HG03095 (cell line): ENCODE measurements around the gene SEC11C.
A peak's percentile ranks its signal among the peaks of the same experiment; 100 is the strongest.
"Not testable (repeated sequence)": the region's sequence is repeated elsewhere in the genome, so short reads cannot be mapped to it uniquely, and the experiment has no call there.

Experiments used
- ATAC-seq: cut with Tn5 transposase; IDR thresholded peaks from one replicate; pipeline ENCODE4 v1.9.1; 2021; ENCODE audit warnings: moderate library complexity; ENCODE audit not compliant: unreplicated experiment

SEC11C gene

DNA sequence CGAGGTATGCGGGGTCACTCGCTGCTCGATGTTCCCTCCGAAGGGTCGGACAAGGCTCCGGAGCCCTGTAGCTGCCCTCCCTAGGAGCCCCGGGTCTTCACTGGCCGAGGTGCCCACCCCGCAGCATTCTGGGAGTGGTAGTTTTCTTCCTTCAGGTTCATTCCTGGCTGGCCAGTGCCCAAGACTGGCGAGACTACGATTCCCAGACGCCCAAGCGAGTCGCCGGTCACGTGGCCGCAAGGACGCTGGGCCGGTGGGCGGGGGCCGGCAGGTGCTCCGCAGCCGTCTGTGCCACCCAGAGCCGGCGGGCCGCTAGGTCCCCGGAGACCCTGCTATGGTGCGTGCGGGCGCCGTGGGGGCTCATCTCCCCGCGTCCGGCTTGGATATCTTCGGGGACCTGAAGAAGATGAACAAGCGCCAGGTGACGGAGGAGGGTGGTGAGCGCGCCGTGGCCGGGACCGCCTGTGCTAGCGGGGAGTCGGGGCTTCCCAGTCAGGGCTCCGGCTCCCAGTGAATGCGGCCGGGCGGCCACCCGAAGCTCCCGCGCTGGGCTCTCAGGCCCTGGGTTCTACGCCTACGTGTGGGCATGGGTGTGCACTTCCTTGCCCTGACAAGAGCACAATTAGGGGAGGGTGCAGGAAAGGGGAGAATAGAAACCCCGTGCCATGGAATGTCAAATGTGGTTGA is at the start of gene SEC11C:
SEC11C (plus strand) TSS at position 270 of the 687 bp plus-strand sequence; CDS start at position 335, 65 bp downstream.
- ATAC-seq: peak; percentile 80

DNA sequence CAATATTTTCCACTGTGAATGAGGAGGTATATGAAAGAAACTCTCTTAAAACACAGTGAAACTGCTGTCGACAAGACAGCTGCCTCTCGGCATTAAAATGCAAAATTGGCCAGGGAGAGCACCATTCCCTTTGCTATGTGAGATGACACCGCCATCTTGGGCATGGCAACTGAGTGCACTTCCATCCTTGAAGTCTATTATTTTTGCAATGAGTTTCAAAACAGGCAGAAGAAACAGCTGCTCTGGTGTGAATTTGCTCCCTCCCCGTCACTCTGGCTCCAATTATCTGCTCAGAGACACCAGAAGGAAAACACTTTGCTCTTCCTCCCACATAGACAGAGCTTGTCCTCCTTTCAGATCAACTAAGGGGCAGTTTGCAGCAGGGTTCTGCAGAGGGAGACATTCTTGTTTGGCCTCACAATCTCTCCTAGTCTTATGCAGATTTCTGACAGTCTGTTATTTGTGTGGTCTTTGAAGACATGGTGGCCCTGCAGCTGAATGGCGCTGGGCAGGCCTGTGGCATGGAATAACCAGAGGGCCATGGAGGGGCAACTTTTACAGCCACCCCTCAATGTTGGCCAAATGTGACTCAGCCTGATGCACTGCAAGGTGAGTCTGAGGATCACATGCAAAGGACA is 48.6 kb upstream of the SEC11C start:
- ATAC-seq: no peak

DNA sequence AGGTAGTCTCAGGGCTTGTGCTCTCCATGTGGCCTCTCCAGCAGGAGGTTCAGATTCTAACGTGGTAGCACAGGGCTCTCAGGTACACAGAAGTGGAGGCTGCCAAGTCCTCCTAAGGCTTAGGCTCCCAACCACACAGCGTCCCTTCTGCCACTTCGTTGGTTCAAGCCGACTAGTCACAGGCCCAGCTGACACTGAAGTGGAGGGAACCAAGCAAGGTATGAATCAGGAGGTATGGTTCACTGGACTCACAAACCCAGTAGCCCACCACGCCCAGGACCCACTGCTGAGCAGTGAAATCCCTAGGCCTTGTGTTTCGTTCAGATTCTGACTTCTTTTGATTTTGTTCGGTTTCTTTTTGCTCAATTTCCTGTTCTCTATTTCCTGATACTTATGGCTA is 46.0 kb upstream of the SEC11C start:
- ATAC-seq: peak; percentile 62

DNA sequence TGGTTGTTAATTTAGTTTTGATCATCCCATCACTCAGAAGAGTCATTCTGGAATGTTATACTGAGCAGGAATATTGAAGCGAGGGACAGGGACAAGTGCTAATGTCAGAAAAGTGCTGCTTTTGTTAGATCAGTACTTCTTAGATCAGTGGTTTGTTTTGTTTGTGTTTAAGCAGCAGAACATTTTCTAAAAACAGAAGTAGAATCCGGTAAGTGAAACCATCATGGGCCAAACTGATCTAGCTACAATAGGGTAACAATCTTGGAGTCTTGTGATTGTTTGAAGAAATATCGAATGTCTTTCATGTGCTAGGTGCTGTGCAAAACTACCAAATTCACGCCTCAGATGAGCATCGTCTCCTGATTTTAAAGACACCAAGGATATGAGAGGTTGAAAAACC is 45.1 kb upstream of the SEC11C start:
- ATAC-seq: peak; percentile 61

DNA sequence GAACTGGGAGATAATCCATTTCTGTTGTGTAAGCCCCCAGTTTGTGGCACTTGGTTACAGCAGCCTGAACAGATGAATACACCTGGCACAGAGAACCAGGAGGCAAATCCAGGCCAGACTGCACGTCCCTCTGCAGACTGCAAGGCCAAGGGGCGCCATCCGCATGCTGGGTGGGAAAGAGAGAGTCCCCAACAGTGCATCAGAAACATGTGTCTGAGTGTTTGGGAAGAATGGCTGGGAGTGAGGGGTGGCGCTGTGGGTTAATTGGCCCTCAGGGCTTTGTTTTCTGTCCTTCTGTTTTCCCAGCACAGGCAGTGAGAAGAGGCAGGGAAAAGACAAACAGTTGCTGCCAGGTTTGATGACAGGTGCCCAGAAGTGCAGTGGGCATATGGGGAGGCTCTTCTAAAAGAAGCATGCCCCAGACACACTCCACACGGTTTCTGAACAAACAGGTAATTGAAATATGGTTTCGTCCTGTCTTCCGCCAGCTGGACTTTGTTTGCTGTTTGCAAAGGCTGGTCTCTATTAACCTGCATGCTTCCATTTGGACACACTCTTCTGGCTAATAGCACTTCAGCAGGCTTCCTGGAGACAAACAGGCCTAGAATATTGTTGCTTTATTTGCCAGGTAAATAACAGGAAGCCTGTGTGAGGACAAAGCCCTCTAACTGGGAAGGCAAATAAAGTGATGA is 43.4 kb upstream of the SEC11C start:
- no peak for ATAC-seq

DNA sequence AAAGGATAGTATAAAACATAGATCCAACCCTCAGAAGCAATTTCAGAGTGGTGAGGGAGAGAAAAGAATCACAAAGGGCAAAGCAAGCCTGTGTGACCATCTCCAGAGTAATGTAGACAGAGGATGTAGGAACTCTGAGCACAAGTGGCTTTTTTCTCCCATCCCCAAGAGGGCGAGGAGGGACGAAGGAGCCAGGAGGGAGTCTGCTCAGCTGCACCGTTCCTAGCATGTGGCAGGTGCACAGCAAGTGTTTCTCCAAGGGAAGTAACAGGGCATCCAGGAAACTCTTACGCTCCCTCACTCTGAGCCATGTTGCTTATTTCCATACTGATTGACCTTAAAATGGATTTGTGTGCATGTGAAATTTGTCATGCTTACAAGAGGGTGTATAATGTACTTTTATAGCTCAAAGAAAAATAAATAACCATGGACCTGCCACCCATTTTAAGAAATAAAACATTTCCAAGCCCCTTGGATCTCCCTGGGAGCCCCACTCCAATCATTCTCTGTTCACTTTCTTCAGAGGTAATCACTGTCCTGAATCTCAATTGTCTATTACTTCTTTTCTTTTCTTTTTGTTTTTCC is 37.8 kb upstream of the SEC11C start:
- ATAC-seq: no peak

DNA sequence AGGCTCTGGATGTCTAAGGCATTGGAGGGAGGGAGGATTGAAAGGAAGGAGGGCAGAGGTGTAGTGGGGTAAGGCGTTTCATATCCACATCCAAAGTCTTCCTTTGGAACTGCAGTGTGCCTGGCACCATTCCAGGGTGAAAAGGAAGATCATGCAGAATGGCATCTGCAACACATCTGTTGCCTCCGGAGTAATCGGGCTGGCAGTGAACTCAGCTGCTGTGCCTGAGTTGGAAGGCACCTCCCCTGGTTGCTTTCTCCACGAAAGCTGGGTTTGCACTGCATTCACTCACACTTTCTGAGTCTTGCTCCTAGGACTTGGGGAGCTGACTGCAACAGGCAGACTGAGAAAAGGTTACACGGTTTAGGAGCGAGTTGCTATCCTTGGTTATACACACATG is 30.3 kb upstream of the SEC11C start:
- no peak for ATAC-seq

DNA sequence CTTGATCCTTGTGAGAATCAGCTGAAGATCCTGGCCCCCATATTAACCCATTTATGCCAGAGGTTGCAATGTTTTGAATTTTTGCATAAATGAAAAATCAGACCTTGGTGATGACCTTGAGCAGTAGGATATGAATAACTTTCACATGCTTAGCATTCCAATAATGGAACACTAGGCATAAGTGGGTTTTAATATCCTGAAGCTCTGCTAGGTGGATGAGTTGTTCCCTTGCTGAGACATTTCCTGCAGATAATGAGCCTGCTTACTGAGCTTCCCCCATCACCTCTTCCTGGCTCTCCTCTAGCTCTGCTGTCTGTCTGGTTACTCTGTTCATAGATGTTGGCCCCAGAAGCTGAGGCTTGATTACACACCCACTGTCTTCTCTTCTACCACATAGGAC is 25.5 kb upstream of the SEC11C start:
- ATAC-seq: no peak

DNA sequence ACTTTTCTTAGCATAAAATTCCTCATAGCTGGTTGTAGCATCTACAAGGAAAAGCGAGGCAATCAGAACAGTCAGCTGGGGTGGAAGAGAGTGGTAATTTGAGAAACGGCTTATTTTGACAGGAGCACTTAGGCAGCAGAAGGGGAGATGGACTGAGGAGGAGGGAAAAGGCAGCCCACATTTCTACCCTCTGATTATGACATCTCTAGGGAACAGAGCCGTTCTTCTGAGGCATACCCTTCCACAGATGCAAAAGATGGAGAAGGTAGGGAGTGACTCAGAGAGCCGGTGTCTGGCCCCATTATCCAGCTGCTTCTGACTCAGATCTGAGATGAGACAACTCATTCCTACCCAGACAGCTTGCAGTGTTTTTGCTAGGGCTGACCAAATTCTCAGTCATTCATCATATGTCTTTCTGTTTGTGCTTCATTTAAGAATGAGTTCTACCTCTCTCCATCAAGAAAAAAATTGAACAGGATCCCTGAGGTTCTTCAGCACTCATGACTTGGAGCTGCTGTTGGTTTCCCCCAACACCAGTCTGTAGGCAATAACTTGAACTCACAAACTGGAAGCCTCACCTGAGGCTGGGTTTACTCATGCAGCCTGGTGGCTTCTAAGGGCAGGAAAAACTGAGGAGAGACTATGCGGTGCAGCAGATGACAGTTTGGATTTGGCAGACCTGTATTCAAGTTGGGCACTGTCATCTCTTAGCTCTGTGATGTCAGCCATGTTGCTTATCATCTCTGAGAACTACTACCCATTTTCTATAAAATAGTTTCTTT is 15.9 kb upstream of the SEC11C start:
- ATAC-seq: no peak

DNA sequence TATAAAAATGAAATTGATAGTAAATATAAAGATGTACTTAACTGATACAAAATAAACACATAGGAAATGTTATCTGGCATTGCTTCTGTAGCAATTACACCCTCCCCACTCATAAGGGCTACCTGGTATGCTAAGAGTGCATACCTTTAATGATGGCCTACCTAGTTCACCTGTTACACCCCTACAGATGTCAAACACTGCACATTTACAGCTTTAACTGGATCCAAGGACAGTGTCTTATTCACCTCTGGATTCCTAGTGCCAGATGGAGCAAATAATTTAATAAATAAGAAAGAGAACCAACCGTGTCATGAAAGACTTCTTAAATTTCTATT is 15.3 kb upstream of the SEC11C start:
- ATAC-seq: no peak

DNA sequence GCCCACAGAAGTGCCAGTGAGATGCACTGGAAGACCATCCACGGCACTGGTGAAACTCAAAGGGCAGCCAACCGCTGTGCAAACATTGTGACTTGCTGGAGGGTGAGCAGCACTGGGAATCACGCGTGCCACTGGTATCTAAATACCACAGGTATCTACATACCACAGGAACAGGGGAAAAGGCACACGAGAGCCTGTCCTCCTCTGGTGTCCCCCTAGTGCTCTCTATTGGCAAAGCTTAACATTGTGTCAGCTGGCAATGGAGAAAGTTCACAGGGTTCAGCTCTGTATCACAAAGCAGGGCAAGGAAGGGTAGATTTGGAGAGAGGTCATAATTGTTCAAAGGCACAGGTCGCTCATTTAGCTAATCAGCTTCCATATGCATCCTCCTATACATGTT is 12.6 kb upstream of the SEC11C start:
- no peak for ATAC-seq

DNA sequence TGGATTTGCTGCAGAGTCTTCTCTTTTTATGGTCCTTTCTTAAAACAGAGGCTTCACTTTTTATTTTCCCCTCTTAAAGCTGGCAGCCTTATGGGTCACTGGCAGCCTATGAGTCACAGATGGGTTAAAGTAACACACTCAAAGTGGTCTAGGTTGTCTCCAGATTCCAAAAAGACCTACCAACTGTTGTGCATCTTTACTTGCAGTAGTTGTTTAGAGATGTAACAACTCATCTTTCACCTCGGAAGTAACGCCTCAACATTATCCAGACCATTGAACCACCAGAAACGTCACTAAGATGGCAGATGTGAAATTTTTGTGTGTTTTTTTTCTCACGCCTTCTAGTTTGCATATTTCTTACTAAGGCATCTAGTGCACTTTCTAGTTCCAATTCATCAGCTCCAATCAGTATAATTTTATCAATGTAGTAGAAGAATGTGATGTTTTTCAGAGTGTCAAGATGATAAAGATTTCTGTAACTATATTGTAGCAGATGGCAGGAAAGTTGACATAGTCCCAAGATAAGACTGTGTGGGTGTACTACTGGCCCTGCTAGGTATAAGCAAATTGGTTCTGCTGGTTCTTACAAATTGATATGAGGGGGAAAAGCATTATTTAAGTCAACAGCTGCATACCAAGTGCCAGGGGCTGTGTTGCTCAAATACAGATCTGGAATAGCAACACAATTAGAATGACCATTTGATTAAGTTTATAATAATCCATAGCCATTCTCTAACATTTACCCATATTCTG is 9.6 kb upstream of the SEC11C start:
- ATAC-seq: no peak

DNA sequence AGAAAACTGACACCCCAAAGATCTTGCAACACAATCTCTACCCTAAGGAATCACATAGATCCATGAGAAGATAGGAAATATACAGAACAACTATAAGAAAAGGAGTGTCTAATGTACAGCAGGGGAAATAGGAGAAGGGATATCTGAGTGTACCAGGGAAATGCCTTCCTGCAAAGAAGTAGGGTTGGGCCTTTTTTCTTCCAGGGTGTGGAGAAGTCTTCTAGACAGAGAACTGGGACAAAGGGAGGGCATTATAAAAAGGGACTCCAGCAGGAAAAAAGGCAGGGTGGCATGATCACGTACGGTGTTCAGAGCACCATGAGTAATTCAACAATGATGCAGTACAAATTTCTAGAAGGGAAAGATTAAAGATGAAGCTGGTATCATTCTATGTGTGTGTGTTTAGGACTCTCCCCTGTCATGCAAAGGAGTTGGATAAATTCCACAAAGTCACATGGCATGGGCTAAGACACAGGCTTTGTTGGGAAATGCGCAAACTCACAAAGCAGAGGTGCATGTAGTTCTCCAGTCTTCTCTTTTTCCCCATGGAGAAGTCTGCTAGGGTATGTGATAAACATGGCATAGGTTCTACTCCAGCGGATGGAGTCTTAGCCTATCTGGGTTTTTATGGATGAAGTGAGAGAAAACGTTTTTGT is 6.7 kb upstream of the SEC11C start:
- ATAC-seq: no peak

DNA sequence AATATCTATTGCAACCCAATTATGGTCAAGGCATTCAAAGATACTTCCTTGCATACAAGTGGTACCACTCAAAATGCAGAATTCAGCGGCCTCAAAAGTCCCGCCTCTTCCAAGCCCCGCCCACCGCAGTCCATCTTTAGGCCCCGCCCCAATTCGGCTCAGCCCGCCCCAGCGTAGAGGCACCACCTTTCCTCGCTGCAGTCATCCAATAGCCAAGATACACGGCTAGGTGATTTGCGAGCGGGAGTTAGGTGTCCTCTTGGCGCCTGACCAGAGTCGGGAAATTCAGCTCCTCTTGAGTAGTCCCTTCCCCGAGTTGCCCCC is 431 bp upstream of the SEC11C start:
- peak; percentile 62 for ATAC-seq

DNA sequence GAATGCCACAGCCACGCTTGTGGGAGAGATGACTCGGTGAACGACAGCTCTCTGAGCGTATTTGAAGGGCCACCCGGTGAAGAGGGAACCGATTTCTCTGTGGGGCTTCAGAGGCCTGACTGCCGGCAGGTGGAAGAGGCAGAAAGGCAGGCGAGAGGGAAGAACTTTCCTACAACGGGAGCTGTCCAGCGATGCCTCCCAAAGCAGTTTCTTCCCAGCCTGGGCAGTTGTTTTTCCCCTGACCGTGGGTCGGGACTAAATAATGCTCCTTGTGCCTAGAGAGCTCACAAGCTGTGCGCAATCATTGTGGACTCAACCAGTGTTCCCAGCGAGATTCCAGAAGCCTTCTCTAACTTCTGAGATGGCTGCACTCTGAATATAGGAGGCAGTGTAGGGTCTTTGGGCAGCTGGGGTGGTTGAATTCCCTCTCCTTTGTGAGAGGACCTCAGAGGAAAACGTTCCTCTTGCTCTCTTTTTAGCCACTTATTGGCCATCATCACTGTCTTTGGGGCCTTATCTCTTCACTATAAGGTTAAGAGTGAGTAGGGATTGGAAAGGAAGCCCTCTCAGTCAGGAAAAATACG is 710 bp downstream of the SEC11C start:
- ATAC-seq: no peak

DNA sequence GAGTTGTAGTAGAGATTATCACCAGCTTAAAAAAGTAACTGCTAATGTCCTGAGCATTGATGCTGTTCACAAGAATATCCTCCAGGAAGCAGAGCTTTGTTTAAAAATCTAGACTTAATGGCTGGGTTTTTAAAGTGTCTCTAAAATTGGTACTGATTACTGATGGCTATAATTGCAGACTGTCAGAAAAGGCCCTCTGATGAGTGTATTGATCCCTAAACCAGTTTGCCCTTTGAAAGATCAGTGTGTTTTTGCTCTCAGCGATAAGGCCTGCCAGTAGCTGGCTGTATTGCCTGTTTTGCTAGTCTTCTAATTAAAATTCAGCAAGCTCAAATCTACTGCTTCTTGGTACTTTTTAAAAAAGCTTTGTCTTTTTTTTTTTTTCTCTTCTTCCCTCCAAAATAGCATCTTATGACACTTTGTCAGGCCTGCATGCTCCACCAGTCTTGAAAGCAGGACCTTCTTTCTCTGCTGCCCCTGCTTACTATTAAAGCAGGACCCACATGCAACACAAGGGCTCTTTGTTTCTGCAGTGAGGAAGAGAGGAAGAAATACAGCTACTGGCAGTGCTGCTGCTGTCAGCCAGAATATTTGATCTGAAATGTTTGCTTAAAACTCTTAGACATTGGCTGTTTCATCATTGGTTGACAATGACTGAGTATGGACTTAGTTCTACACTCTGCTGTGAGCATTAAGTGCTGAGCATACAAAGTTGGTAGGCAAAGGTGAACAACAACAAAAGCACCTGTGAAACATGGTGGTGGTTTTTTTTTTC is 1.8 kb downstream of the SEC11C start:
- ATAC-seq: no peak

DNA sequence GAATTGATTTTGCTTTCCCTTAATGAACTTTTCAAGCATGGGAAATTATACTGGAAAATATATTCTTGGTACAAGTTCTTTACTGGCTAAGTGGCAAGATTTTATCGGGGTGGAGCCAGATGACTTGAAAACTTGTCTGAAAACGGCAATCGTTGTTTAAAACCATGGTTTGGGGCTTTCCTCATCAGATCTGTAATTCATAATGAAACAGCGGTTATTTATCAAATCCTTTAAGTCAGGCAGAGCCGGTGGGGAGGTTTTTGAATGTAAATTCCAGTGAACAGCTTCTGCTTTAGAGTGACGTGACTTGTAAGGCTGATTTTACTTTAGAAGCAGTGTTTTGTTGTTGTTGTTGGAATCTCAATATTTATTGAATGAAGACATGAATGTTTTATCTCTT is 2.6 kb downstream of the SEC11C start:
- no peak for ATAC-seq

DNA sequence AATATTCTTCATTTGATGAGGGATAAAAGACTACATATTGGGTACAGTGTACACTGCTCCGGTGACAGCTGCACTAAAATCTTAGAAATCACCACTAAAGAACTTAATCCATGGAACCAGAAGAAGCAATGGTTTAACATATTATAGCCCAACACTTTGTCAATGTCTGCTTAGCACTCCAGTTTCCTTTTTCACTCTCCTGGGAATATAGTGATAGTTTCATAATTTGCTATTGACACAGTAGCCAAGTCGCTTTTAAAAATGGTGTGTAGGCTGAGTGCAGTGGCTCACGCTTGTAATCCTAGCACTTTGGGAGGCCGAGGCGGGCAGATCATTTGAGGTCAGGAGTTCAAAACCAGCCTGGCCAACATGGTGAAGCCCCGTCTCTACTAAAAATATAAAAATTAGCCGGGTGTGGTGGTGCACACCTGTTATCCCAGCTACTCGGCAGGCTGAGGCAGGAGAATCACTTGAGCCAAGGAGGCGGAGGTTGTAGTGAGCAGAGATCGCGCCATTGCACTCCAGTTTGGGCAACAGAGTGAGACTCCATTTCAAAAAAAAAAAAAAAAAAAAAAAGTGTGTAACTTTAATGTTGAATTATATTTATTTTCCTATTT is 3.2 kb downstream of the SEC11C start:
- not testable (repeated sequence) for ATAC-seq

DNA sequence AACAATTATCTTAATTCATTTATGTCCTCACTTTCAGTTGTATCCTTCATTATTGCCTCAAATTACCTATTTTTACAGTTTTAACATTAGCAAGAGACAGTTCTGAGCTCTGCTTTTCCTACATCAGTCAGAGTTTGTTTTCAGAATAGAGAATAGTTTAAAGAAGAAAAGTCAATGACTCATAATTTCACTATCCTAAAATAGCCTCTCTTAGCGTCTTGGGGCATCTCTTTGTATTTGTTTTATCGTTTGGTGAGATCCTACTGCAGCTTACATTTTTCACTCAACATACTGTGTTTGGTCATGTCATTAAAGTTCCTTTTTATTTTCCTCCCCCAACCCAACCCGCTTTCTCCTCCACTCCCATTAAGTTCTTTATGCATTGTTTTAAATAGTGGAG is 3.8 kb downstream of the SEC11C start:
- peak; percentile 18 for ATAC-seq
